Liver (tissue), 10 donors: ENCODE measurements around the gene REEP1. TPM values are rescaled to one million over a fixed set of nuclear protein-coding genes. Genes with fewer than 3 reads are reported as not detected.

Source experiments
- DNase-seq: peaks from one replicate; pipeline ENCODE4 v3.0.0-alpha.2; 2017; ENCODE audit warnings: low spot score
- H3K27ac ChIP-seq, 2 donors: one replicate each; pipeline ENCODE4 v1.7.0; 2013; ENCODE audit warnings: inconsistent platforms in 2 of 2, low read length in 2 of 2, control low read depth in 1 of 2, low read depth in 1 of 2, mild to moderate bottlenecking in 1 of 2
- H3K27me3 ChIP-seq, 4 donors: one replicate each; pipeline versions ENCODE4 v1.6.1 to v1.7.0; 2013; ENCODE audit warnings: low read length in 3 of 4, inconsistent platforms in 1 of 4, mild to moderate bottlenecking in 1 of 4, moderate library complexity in 1 of 4; ENCODE audit not compliant: control insufficient read depth in 4 of 4, insufficient read depth in 4 of 4
- H3K36me3 ChIP-seq, 4 donors: one replicate each; pipeline versions ENCODE4 v1.6.1 to v1.7.0; 2013; ENCODE audit warnings: low read length in 3 of 4, mild to moderate bottlenecking in 3 of 4, low read depth in 1 of 4, moderate library complexity in 1 of 4; ENCODE audit not compliant: control insufficient read depth in 4 of 4, insufficient read depth in 3 of 4
- H3K4me1 ChIP-seq, 4 donors: one replicate each; pipeline versions ENCODE4 v1.6.1 to v1.7.0; 2013; ENCODE audit warnings: low read length in 3 of 4, mild to moderate bottlenecking in 3 of 4, moderate library complexity in 1 of 4; ENCODE audit not compliant: control insufficient read depth in 4 of 4, insufficient read depth in 4 of 4
- H3K4me3 ChIP-seq, 3 donors: one replicate each; pipeline versions ENCODE4 v1.6.1 to v1.7.0; 2013; ENCODE audit warnings: low read length in 3 of 3, control low read depth in 1 of 3, low read depth in 1 of 3, mild to moderate bottlenecking in 1 of 3
- H3K9ac ChIP-seq, 2 donors: one replicate each; pipeline ENCODE4 v1.7.0; 2013; ENCODE audit warnings: low read length in 2 of 2, mild to moderate bottlenecking in 2 of 2, moderate library complexity in 2 of 2, control low read depth in 1 of 2, low read depth in 1 of 2
- H3K9me3 ChIP-seq, 4 donors: one replicate each; pipeline versions ENCODE4 v1.6.1 to v1.7.0; 2013; ENCODE audit warnings: low read length in 3 of 4; ENCODE audit not compliant: control insufficient read depth in 4 of 4
- ATF3 ChIP-seq: IDR thresholded peaks from 2 replicates; pipeline ENCODE4 v1.6.1; 2016; ENCODE audit warnings: antibody characterized with exemption
- EGR1 ChIP-seq, 2 donors: IDR thresholded peaks; 2 replicates each; pipeline ENCODE4 v1.6.1; 2016 to 2018; ENCODE audit warnings: antibody characterized with exemption in 2 of 2, low read depth in 2 of 2
- FOXA2 ChIP-seq: IDR thresholded peaks from 2 replicates; pipeline ENCODE4 v1.6.1; 2016; ENCODE audit warnings: antibody characterized with exemption
- GABPA ChIP-seq, 2 donors: IDR thresholded peaks in 1 of 2; conservative IDR thresholded peaks in 1 of 2; 2 replicates each; pipeline ENCODE4 v1.6.1; 2016; ENCODE audit warnings: antibody characterized with exemption in 2 of 2, mild to moderate bottlenecking in 1 of 2, moderate library complexity in 1 of 2
- HNF4A ChIP-seq, 2 donors: conservative IDR thresholded peaks; 2 replicates each; pipeline ENCODE4 v1.6.1; 2016; ENCODE audit warnings: antibody characterized with exemption in 2 of 2, mild to moderate bottlenecking in 2 of 2
- HNF4G ChIP-seq: IDR thresholded peaks from 2 replicates; pipeline ENCODE4 v1.6.1; 2016; ENCODE audit warnings: antibody characterized with exemption
- JUND ChIP-seq, 2 donors: IDR thresholded peaks; 2 replicates each; pipeline ENCODE4 v1.6.1; 2016; ENCODE audit warnings: antibody characterized with exemption in 2 of 2
- MAX ChIP-seq: IDR thresholded peaks from 2 replicates; pipeline ENCODE4 v1.6.1; 2016; ENCODE audit warnings: antibody characterized with exemption
- NR2F2 ChIP-seq: IDR thresholded peaks from 2 replicates; pipeline ENCODE4 v1.6.1; 2016; ENCODE audit warnings: antibody characterized with exemption
- RAD21 ChIP-seq, 2 donors: IDR thresholded peaks; 2 replicates each; pipeline ENCODE4 v1.6.1; 2016; ENCODE audit warnings: antibody characterized with exemption in 2 of 2, mild to moderate bottlenecking in 2 of 2
- REST ChIP-seq: IDR thresholded peaks from 2 replicates; pipeline ENCODE4 v1.6.1; 2016; ENCODE audit warnings: antibody characterized with exemption, mild to moderate bottlenecking
- RXRA ChIP-seq, 2 donors: IDR thresholded peaks; 2 replicates each; pipeline ENCODE4 v1.6.1; 2017 to 2018; ENCODE audit warnings: antibody characterized with exemption in 2 of 2, mild to moderate bottlenecking in 1 of 2
- SP1 ChIP-seq: IDR thresholded peaks from 2 replicates; pipeline ENCODE4 v1.6.1; 2018; ENCODE audit warnings: antibody characterized with exemption, mild to moderate bottlenecking
- TAF1 ChIP-seq: conservative IDR thresholded peaks from 2 replicates; pipeline ENCODE4 v1.6.1; 2016; ENCODE audit warnings: antibody characterized with exemption, mild to moderate bottlenecking
- YY1 ChIP-seq: IDR thresholded peaks from 2 replicates; pipeline ENCODE4 v1.6.1; 2016; ENCODE audit warnings: antibody characterized with exemption, mild to moderate bottlenecking
- ZBTB33 ChIP-seq: IDR thresholded peaks from 2 replicates; pipeline ENCODE4 v1.6.1; 2016; ENCODE audit warnings: antibody characterized with exemption
- WGBS: extraction: QIAGEN DNeasy Blood & Tissue Kit; methylation state at CpG from one replicate; pipeline ENCODE4 v1.1.7; 2013; 5-methylcytosine and 5-hydroxymethylcytosine counted together
- polyA plus RNA-seq, 2 donors: library from polyadenylated mRNA; stranded (reverse) in 1 of 2; unstranded in 1 of 2; fragments of 200-250 nt in 1 of 2; fragments of >200 nt in 1 of 2; fragmentation: Nextera tagmentation in 1 of 2; extraction: Ambion mirVana in 1 of 2; gene quantifications; one replicate each; pipeline versions ENCODE4 v1.2.1 to v1.2.3, GENCODE V29; 2013 to 2015
- small RNA-seq: library from RNA; depleted of rRNA; stranded (forward); fragments of <200 nt; gene quantifications from one replicate; pipeline ENCODE3, GENCODE V24; 2014
- total RNA-seq, 2 donors: library from RNA; depleted of rRNA; stranded (reverse); fragments of >200 nt; gene quantifications; one replicate each; pipeline ENCODE4 v1.2.3, GENCODE V29; 2014
- TF ChIP-seq, protein P1 (sequence below): fragments of 150-350 bp; IDR thresholded peaks from 2 replicates; pipeline ENCODE4 v1.5.1; 2017; ENCODE audit warnings: improper control_type of control experiment, low read depth, low read length; ENCODE audit not compliant: missing input control
- donor health status: healthy.
- donor health status: healthy.
- donor health status: healthy.
- donor health status: healthy.
- donor health status: healthy.

REEP1 gene
- total and polyA plus RNA-seq, 4 donors, result 0.46 to 1.7 (median 0.89) TPM

DNA sequence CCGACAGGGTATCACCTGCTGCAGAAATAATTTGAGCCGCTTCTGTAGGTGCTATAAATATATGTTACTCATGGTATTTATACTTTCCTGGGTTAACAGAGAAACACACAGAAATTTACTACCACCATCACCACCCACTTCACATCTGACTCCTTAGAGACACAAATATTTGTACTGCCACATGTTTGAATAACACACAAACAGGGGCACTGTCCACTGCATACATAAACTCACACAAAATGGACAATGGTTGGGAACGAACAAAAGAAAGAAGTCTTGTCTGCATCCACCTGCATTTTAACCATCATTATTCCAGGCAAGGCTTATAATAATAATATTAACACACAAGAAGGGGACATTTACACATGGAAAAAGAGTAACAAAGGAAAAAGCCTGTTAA, 166.1 kb downstream of the REEP1 start:
- H3K4me3 ChIP-seq, result no peak overlapping the region
- no peaks in the 10 kb centered on the region for H3K9me3 ChIP-seq
- no peak overlapping the region for H3K27ac ChIP-seq
- no peaks in the 10 kb centered on the region for H3K27me3 ChIP-seq
- H3K9ac ChIP-seq, result no peak overlapping the region
- peaks cover 10 to 38% (median 30%) of the 10 kb centered on the region in 4 donors for H3K36me3 ChIP-seq
- TF ChIP-seq ATF3 (no peak), GABPA (IDR thresholded peaks at IDR 0.05 in 1 of 2, conservative IDR thresholded peaks at IDR 0.05 in 1 of 2) (no peak), ZBTB33 (no peak), YY1 (no peak), EGR1 (IDR thresholded peaks at IDR 0.05; ENCODE audit: low read depth in 2 of 2) (no peak), RXRA (IDR thresholded peaks at IDR 0.05) (no peak), NR2F2 (no peak), REST (no peak), HNF4A (conservative IDR thresholded peaks at IDR 0.05) (no peak), RAD21 (IDR thresholded peaks at IDR 0.05) (no peak), MAX (no peak), SP1 (no peak), FOXA2 (no peak), JUND (IDR thresholded peaks at IDR 0.05) (no peak), TAF1 (no peak), HNF4G (no peak)
- TF ChIP-seq, protein P1, sequence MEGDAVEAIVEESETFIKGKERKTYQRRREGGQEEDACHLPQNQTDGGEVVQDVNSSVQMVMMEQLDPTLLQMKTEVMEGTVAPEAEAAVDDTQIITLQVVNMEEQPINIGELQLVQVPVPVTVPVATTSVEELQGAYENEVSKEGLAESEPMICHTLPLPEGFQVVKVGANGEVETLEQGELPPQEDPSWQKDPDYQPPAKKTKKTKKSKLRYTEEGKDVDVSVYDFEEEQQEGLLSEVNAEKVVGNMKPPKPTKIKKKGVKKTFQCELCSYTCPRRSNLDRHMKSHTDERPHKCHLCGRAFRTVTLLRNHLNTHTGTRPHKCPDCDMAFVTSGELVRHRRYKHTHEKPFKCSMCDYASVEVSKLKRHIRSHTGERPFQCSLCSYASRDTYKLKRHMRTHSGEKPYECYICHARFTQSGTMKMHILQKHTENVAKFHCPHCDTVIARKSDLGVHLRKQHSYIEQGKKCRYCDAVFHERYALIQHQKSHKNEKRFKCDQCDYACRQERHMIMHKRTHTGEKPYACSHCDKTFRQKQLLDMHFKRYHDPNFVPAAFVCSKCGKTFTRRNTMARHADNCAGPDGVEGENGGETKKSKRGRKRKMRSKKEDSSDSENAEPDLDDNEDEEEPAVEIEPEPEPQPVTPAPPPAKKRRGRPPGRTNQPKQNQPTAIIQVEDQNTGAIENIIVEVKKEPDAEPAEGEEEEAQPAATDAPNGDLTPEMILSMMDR, result no peak
- peaks cover 0 to 5% (median 0%) of the 10 kb centered on the region in 4 donors for H3K4me1 ChIP-seq
- DNase-seq, result no peak
- WGBS, result 90% methylated on average over 3 of the region's 3 CpGs

DNA sequence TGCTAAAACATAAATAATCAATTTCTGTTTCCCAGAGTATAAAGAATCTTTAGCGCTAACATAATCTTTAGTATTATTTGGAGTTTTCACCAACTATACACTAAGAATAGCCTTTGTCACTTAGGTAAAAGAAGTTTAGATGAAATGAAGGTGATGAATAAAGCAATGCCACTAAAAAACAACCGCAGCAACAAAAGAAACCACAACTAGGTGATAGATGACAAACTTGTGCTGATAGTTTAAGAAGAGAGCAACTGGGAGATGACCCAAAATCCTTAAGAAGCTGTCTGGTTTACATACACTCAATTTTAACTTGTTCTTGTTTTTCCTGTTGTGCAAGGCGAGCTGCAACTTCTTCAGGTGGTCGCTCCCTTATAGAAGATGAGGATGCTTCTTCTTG, 167.0 kb downstream of the REEP1 start:
- Histone ChIP-seq H3K27me3 (no peaks in the 10 kb centered on the region), H3K4me3 (no peak overlapping the region), H3K4me1 (no peaks in the 10 kb centered on the region), H3K9me3 (no peaks in the 10 kb centered on the region), H3K9ac (no peak overlapping the region), H3K36me3 (peaks cover 13 to 41% (median 31%) of the 10 kb centered on the region in 4 donors), H3K27ac (no peak overlapping the region)
- 97% methylated on average over 4 of the region's 4 CpGs for WGBS
- no peak for TF ChIP-seq HNF4G
- DNase-seq, result no peak

Small RNA genes within 50 kb of the gene (small RNA-seq; reads per million reads assigned to genes)
- not detected for gene MIR4779
- not detected for gene RF00096
- gene RF00413, result not detected

Other genes with a start within 250 kb of the REEP1 start
- gene POLR1A, start 231.7 kb downstream of the REEP1 start, total RNA-seq, result 10 to 100 TPM in 1 of 2 donors, 1 to 10 TPM in 1; 7.5 to 12.3 TPM
- 1 to 10 TPM; 3.2 to 4.7 TPM for gene POLR1A, start 231.7 kb downstream of the REEP1 start, polyA plus RNA-seq
- 10 to 100 TPM; 53.6 to 74.6 TPM for gene PTCD3, start 231.4 kb downstream of the REEP1 start, total RNA-seq
- gene PTCD3, start 231.4 kb downstream of the REEP1 start, polyA plus RNA-seq, result 10 to 100 TPM; 25.5 to 36.7 TPM
- gene IMMT, start 142.2 kb downstream of the REEP1 start, total RNA-seq, result 10 to 100 TPM; 38.3 to 48.3 TPM
- gene IMMT, start 142.2 kb downstream of the REEP1 start, polyA plus RNA-seq, result 10 to 100 TPM; 45.5 to 49.1 TPM
- 10 to 100 TPM; 19.8 to 32.3 TPM for gene MRPL35, start 138.2 kb downstream of the REEP1 start, total RNA-seq
- 10 to 100 TPM; 33.8 to 36.9 TPM for gene MRPL35, start 138.2 kb downstream of the REEP1 start, polyA plus RNA-seq
- 10 to 100 TPM; 11.2 to 19.8 TPM for gene KDM3A, start 103.7 kb upstream of the REEP1 start, total RNA-seq
- gene KDM3A, start 103.7 kb upstream of the REEP1 start, polyA plus RNA-seq, result 1 to 10 TPM; 3.9 to 5.4 TPM
- gene CHMP3, start 225.8 kb upstream of the REEP1 start, total RNA-seq, result 10 to 100 TPM; 20.6 to 25.0 TPM
- 10 to 100 TPM; 23.0 to 25.1 TPM for gene CHMP3, start 225.8 kb upstream of the REEP1 start, polyA plus RNA-seq